ENCODE data around the gene TGFBR2.

GRCh38 chr3:30630238-30631030 lies 24.0 kb downstream of the TGFBR2 start:
- no peak for TF ChIP-seq TCF7L2 (IDR thresholded peaks at IDR 0.05; ENCODE audit: low read depth, low read length)
- TF ChIP-seq CTCF (IDR thresholded peaks at IDR 0.05), result no peak

Measured in Panc1 (cell line).